Measurements from ENCODE around the gene ZNRF4.

Gene ZNRF4

DNA sequence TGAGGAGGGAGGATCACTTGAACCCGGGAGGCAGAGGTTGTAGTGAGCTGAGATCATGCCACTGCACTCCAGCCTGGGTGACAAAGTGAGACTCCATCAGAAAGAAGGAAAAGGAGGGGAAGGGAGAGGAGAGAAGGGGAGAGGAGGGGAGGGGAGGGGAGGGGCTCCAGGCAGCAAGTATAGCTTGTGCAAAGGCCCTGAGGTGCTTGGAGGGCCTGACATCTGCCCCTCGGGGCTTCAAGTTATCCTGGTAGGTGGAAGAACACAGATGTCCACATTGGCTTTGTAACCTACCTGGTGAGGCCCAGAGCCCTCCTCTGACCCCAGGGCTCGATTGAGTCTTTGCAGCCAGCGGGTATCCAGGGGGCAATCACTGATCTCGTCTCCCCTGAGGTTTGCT, 11.5 kb upstream of the ZNRF4 start:
- no peak for DNase-seq (ENCODE audit: low read depth in 2 of 2)

DNA sequence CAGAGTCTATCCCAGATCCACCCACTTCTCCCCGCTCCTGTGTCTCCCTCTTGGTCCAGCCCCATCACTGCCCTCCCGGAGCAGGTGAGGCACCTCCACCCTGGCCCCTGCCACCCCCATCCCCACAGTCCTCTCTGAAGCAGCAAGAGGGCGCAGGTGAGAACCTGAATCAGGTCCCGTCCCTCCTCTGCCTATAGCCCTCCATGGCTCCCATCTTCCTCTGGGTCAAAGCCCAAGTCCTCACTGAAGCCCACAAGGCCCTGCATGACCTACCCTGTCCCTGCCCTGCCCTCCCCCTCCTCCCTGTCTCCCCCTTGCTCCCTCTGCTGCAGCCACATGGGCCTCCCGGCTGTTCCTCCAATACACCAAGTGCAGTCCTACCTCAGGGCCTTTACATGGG, 10.8 kb upstream of the ZNRF4 start:
- no peak for DNase-seq (ENCODE audit: low read depth in 2 of 2)

DNA sequence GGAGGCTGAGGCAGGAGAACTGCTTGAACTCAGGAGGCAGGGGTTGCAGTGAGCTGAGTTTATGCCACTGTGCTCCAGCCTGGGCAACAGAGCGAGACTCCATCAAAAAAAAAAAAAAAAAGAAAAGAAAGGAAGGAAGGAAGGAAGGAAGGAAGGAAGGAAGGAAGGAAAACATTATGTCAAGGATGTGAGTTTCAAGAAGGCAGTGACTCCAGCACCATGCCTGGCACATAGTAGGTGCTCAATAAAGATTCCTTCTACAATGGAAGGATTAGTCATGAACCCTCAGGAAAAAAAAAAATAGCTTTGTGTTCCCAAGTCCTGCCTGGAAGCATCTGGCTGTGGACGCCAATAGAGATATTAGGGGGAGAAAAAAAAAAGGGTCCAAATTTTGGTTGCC, 10.1 kb upstream of the ZNRF4 start:
- no peak for DNase-seq (ENCODE audit: low read depth in 2 of 2)

DNA sequence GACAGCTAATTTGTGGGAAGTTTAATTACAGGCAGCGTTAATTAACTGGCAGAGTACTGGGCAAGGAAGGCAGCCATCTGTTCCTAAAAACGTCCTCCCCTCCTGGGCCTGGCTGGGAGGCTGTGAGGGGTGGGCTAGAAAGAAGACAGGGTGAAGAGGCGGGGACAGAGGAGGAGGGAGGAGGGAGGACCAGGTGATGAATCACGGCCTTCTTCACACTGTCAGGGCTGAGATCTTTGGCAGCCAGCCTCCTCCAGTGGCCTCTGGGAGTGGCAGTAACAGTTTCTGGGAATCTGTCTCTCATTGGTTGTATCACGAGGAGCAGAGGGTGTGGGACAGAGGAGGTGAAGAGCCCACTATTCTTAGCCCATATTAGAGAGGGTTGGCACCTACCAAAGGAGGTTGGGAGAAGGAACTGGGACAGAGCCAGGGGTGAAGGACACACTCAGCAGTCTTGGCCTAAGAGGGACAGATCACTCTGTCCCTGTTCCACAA, 9.6 kb upstream of the ZNRF4 start:
- DNase-seq (ENCODE audit: low read depth in 2 of 2) = no peak

DNA sequence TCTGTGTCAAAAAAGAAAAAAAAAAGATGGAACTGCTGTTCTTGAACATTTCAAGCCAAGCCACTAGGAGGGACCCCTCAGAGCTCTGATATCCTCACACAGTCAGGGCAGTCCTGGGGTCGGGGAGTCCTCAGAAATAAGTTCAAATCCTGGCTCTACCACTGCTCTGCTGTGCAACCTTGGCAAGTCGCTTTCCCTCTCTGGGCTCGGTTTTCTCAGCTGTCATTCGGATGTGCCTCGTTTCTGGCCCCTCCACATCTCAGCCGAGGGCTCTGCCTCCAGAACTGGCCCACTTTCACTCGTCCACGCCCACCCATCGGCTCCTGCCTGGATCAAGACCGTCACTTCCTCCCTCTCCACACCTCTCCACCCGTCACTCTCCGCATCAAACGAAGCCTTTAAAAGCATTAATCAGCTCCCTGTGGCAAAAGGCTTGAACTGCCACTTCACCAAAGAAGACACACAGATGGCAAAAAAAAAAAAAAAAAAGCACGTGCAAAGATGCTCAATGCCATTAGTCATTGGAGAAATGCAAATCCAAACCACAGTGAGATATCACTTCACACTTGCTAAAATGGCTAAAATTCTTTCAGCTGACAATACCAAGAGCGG, 7.4 kb upstream of the ZNRF4 start:
- DNase-seq (ENCODE audit: low read depth in 2 of 2) = no peak

DNA sequence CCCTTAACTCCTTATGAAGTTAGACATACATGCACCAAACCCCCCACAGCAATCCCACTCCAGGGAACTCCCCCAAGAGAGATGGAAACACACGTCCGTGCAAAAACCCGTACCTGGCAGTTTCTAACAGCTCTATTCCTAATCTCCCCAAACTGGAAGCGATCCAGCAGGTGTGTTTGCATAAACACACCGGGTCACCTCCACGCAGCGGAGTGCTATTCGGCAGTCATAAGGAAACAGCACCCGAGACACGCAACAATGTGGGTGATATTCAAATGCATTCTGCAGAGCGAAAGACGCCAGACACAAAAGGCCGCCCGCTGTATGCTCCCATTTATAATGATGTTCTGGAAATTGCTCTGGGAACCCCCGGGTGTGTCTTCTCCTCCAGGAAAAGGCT, 6.8 kb upstream of the ZNRF4 start:
- DNase-seq (ENCODE audit: low read depth in 2 of 2) = no peak

DNA sequence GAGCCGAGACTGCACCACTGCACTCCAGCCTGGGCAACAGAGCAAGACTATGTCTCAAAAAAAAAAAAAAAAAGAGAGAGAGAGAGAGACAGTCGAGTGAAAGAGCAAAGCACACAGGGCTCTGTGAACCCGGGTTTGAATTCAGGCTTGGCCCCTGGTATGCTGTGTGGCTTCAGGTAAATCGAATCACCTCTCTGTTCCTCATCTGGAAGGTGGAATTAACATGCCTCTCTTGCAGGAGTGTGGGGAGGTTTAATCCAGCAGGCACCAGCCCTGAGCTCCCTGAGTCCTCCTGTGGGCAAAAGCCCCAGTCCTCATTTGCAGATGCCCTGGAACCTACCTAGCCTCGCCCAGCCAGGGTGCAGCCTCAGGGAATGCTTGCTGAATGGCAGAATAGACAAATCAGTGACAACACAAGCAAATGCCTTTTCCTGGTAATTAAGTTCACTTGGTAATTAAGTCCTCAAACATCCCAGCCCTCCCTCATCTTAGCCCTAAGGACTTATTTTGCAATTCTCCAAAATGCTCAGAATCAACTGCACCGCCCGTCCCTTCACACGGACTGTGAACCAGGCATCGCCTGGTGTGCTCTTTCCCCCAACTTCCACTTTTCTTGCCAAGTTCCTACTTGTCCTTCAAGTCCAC, 4.6 kb upstream of the ZNRF4 start:
- no peak for DNase-seq (ENCODE audit: low read depth in 2 of 2)

DNA sequence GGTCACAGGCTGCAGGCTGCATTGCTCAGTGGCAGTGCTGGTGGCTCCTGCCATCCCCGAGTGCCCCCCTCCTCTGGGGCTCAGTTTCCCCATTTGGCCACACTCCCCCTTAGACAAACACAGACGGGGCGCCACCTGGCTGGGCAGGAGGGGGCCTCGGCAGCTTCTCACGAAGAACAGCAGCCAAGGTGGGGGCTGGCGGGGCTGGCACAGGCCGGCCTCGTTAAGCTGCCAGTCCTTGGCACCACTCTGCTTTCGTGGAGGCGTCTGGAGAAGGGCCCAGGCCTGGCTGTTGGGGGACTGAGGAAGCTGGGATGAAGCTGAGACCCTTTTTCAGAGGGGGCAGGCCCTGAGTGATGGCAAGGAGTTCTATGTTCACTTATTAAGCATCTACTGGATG, 3.7 kb upstream of the ZNRF4 start:
- no peak for DNase-seq (ENCODE audit: low read depth in 2 of 2)

DNA sequence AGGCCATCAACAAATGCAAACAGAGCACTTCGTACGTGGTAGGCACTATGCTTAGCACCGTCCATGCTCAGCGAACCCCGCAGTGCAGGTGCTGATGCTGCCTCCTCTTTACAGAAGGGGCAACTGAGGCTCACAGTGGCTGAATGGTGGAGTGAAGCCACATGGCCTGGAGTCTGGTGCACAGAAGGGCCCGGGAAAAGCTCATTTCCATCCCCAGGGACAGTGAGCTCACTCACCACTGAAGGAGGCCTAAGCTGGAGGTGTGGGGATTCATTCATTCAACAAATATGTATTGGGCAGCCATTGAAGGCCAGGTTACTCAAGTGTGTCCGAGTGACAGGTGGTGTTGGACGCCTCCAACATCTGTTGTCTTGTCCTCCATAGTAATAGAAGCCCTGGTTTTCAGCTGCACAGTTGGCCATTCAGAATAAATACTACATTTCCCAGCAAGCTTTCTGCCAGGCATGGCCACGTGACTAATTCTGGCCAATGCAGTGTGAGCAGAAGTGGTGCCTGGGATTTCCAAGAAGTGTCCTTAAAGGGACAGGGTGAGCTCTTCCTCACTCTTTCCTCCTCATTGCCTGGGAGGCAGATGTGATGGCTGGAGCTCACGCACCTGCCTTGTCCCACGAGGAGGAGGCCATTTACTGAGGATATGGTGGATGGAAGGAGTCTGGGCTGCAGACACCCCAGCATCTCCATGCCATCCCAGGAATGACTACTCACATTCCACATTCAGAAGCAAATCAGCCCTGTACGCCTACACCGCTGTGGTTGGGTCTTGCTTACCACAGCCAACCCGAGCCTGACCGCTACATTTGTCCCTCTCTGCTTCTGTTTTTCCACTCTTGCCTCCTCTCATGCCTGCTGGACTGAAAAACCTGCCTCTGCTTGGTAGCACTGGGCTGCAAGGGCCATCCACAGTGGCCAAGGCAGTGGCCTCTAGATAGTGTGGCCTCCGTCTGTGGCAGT, 2.3 kb upstream of the ZNRF4 start:
- no peak for DNase-seq (ENCODE audit: low read depth in 2 of 2)

DNA sequence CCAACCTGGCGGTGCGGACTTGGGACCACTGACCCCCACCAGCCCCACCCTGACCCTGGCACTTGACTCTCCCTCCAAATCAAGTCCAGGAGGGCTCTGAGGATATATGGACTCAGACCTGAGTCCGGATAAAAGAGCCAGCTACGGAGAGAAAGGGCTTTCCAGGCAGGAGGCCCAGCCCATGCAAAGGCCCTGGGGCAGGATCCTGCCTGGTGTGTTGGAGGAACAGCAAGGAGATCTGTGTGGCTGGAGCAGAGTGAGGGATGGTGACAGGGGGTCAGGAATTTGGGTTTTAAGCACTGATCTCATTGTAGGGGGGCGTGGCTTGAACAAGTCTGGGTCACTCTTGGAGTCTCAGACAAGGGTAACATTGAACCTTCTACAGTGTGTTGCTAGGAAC, 474 bp upstream of the ZNRF4 start:
- DNase-seq (ENCODE audit: low read depth in 2 of 2) = no peak

DNA sequence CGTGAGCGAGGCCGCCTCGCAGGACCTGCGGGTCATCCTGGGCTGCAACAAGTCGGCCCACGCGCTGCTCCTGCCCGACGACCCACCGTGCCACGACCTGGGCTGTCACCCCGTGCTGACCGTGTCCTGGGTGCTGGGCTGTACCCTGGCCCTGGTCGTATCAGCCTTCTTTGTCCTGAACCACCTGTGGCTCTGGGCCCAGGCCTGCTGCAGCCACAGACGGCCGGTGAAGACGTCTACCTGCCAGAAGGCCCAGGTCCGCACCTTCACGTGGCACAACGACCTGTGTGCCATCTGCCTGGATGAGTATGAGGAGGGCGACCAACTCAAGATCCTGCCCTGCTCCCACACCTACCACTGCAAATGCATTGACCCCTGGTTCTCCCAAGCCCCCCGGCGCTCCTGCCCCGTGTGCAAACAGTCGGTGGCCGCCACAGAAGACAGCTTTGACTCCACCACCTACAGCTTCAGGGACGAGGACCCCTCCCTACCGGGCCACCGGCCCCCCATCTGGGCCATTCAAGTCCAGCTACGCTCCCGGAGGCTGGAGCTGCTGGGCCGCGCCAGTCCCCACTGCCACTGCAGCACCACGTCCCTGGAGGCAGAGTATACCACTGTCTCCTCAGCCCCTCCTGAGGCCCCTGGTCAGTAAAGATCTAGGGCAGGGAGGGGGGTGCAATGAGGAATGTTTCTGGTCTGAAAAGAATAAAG, 1.1 kb downstream of the ZNRF4 start:
- DNase-seq (ENCODE audit: low read depth in 2 of 2) = no peak

DNA sequence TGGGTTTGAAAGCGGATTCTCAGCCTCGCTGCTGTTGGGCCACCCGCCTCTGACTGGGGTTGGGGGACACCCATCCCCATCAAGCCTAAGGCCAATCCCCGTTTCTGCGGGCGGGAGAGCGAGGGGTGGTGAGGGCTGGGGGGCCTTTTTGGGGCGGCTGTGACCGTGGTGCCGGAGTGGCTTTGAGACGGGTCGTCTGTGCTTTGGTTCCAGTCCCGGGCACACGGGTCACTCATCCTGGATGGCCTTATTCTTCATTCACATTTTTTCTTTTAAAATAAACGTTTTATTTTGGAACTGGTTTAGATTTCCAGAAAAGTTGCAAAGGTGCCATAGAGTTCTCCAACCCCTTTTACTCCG, 1.6 kb downstream of the ZNRF4 start:
- DNase-seq (ENCODE audit: low read depth in 2 of 2) = no peak

DNA sequence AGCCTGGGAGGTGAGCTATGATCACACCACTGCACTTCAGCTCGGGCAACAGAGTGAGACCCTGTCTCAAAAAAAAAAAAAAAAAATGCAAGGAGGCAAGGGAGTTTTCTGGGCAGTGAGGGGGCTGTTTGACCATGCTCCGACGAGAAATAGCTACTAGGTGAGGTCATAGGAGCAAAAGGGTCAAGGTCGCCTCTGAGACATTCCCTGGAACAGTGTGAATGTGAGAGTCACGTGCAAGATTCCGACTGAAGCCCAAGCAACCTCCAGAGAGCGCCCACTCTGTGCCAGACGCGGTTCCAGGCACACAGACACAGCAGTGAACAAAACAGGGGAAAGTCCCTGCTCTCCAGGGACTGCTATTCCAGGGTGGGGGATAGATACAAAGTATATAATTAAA, 2.5 kb downstream of the ZNRF4 start:
- no peak for DNase-seq (ENCODE audit: low read depth in 2 of 2)

DNA sequence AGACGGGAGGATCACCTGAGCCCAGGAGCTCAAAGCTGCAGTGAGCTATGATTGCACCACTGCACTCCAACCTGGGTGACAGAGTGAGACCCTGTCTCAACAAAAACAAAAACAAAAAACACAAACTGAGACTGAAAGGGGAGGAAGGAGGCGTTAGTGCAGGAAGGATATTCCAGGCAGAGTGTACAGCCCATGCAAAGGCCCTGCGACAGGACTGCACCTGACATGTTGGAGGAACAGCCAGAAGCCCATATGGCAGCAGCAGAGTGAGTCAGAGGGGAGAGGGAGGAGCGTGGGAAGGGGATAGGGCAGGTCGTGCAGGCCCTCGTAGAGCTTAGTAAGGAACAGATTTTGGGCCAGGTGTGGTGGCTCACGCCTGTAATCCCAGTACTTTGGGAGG, 3.2 kb downstream of the ZNRF4 start:
- no peak for DNase-seq (ENCODE audit: low read depth in 2 of 2)

DNA sequence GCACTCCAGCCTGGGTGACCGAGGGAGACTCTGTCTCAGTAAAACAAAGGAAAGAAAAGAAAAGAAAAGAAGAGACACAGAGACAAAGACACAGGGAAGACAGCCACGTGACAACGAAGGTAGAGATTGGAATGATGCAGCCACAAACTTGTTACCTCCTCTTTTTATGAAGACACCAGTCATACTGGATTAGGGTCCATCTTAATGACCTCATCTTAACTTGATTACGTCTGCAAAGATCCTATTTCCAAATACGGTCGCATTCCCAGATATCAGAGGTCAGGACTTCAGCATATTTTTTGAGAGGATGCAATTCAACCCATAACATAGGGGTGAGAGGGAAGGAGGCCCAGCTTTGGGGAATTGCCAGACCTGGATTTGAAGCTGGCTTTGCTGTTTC, 4.1 kb downstream of the ZNRF4 start:
- DNase-seq (ENCODE audit: low read depth in 2 of 2) = no peak

DNA sequence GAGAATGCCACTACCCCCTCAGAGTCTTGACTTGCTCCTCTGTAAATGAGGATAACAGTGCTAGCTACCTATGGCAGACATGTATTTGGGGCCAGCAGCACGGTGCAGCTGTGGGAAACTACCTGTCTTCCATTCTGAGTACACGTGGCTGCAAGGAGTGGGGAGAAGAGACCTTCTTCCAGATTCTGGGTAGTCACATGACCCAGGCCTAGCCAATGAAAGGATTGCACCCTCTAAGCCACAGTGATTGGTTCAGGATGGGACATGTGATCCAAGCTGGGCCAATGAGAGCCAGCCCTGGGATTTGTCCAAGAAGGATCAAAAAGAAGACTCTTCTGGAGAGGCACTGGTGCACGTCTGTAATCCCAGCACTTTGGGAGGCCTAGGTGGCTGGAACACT, 5.5 kb downstream of the ZNRF4 start:
- no peak for DNase-seq (ENCODE audit: low read depth in 2 of 2)

DNA sequence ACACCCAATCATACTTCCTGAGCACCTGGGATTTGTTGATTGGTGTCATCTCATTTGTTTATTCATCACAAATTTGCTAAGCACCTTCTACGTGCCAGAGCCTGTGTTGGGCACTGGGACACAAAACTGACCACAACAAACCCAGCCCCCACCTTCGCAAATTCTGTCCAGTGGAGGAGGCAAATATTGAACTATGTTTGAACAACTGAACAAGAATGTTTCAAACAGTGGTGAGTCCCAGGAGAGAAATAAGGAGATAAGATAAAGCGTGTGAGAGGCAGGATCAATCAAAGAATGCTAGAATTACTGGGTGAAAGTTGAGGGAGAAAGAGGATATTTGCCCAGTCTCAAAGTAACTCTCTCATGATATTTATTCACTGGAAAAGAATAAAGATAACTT, 8.7 kb downstream of the ZNRF4 start:
- DNase-seq (ENCODE audit: low read depth in 2 of 2) = no peak

DNA sequence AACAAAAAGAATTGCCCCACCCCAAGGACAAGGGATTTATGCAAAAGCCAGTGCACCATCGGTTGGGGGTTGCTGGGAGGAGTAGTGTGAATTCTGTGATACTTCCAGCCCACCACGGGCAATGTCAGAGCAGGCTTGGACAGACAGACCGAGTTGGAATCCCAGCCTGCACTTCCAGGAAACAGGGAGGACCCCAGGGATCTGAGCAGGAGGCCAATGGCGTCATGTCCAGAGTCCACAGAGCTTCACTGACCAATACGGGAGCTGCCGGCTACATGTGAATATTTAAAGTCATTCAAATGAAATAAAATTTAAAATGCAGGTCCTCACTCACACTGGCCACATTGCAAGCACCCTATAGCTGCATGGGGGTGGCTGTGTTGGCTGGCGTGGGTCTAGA, 10.9 kb downstream of the ZNRF4 start:
- DNase-seq (ENCODE audit: low read depth in 2 of 2) = no peak

DNA sequence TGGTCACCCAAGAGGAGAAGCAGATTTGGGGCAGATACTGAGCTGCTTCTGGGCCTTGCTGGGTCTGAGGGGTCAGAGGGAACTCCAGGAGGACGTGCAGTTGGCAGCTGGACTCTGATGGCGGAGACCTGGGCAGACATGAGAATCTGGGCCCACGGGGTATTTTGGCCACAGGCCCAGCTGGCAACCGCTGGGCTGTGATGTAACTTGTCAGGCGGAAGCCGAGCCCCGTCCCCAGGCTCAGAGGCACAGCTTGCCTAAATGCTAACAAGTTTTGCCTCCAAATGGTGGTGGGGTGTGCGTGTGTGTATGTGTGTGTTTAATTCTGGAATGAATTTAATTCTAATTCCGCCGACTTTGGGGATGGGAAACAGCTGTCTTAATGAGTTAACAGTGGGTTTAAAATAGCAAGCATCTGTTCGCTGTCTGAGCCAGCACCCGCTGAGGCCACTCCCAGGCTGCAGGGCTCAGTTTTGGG, 11.6 kb downstream of the ZNRF4 start:
- DNase-seq (ENCODE audit: low read depth in 2 of 2) = no peak

DNA sequence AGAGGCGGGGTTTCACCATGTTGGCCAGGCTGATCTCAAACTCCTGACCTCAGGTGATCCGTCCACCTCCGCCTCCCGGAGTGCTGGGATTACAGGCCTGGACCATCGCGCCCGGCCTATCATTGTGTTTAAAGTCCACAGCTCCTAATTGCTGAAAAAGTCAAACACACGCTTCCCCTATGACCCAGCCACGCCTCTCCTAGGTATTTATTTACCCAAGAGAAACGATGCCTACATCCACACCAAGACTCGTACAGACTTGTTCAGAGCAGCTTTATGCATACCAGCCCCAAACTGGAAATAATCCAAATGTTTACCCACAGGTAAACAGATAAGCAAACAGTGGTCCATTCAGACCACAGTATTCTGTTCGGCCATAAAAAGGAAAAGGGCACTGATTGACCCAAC, 15.1 kb downstream of the ZNRF4 start:
- no peak for DNase-seq (ENCODE audit: low read depth in 2 of 2)

DNA sequence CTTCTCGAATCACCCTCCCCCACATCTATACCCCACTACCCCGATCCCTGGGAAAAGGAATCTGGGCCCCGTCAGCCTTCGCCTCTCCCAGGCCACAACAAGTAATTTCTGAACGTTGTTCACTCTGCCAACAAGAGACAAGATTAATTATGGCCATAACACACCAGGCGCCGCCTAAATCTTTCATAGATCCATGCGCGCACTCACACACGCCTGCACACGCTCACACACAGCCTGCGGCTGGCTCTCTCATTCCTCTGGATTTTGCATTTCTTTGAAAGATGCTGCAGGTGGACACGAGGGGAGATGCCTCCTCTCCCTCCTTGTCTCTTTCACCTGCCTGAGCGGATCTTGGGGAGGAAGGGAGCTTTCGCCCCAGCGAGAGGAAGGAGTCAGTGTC, 17.1 kb downstream of the ZNRF4 start:
- no peak for DNase-seq (ENCODE audit: low read depth in 2 of 2)

DNA sequence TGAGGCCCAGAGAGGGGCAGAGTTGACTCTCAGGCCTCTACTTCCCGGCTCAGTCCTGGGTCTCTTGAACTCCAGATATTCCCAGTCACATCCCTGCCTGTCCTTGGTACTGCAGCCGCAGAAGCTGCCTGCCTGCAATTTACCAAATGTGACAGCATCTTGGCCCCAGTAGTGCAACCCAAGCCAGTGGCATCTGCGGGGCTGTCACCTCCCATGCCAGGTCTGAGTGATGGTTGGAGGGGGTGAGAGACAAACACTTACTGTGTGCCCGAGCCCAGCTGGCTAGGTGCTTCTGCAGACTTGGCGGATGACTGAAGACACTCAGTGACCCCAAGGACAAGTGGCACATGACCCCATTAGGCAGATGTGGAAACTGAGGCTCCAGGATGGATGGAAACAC, 18.4 kb downstream of the ZNRF4 start:
- DNase-seq (ENCODE audit: low read depth in 2 of 2) = no peak

Measured in stimulated activated CD4-positive, alpha-beta T cell treated with anti-CD3 and anti-CD28 coated beads, Interleukin-1b, Interleukin-23, amount 100 ng/mL, for 1 hour (primary cell).